Hepatocyte (in vitro differentiated cells): ENCODE data around the gene CACTIN.

Experiments
- EZH2 ChIP-seq: fragments of 200-600 bp; sonication (generic); IDR thresholded peaks from 2 replicates; pipeline ENCODE4 v1.6.1; 2016; ENCODE audit warnings: antibody characterized with exemption, mild to moderate bottlenecking, borderline replicate concordance
- TF ChIP-seq, protein P1 (sequence below): fragments of 200-600 bp; sonication (generic); IDR thresholded peaks from 2 replicates; pipeline ENCODE4 v1.5.1; 2016; ENCODE audit warnings: antibody characterized with exemption, mild to moderate bottlenecking; ENCODE audit not compliant: poor library complexity

DNA sequence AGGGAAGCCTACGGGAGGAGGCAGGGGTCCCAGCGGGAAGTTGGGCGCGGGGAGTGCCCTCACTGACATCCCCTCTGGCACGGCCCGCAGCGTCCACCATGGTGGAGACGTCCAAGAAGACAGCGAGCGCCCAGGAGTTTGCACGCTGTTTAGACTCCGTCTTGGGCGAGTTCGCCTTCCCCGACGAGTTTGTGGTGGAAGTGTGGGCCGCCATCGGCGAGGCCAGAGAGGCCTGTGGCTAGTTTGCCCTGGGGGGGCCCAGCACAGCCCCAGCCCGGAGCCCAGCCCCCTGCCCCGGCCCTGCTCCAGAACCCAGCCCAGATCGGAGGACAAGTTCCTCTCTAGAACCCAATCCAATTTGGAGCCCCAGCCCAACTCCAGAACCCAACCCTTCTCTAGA, 36.6 kb downstream of the CACTIN start:
- TF ChIP-seq, protein P1, sequence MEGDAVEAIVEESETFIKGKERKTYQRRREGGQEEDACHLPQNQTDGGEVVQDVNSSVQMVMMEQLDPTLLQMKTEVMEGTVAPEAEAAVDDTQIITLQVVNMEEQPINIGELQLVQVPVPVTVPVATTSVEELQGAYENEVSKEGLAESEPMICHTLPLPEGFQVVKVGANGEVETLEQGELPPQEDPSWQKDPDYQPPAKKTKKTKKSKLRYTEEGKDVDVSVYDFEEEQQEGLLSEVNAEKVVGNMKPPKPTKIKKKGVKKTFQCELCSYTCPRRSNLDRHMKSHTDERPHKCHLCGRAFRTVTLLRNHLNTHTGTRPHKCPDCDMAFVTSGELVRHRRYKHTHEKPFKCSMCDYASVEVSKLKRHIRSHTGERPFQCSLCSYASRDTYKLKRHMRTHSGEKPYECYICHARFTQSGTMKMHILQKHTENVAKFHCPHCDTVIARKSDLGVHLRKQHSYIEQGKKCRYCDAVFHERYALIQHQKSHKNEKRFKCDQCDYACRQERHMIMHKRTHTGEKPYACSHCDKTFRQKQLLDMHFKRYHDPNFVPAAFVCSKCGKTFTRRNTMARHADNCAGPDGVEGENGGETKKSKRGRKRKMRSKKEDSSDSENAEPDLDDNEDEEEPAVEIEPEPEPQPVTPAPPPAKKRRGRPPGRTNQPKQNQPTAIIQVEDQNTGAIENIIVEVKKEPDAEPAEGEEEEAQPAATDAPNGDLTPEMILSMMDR: no peak
- no peak for TF ChIP-seq EZH2
